Hepatocyte (in vitro differentiated cells): ENCODE measurements around the gene ASTN2. TPM values are rescaled to one million over a fixed set of nuclear protein-coding genes. Genes with fewer than 3 reads are reported as not detected.

ENCODE experiments used
- DNase-seq: peaks from one replicate; pipeline ENCODE4 v3.0.0-alpha.2; 2016; ENCODE audit warnings: low spot score
- H2AFZ ChIP-seq: fragments of 200-600 bp; sonication (generic); 2 replicates; pipeline ENCODE4 v1.6.0; 2016; ENCODE audit warnings: antibody characterized with exemption, mild to moderate bottlenecking
- H3K27ac ChIP-seq: fragments of 200-600 bp; sonication (generic); 2 replicates; pipeline ENCODE4 v1.5.1; 2016; ENCODE audit warnings: mild to moderate bottlenecking
- H3K27me3 ChIP-seq: fragments of 200-600 bp; sonication (generic); 2 replicates; pipeline ENCODE4 v1.6.1; 2016
- H3K36me3 ChIP-seq: fragments of 200-600 bp; sonication (generic); replicated peaks from 2 replicates; pipeline ENCODE4 v1.5.1; 2016; ENCODE audit warnings: low read depth; ENCODE audit not compliant: insufficient read depth
- H3K4me1 ChIP-seq: fragments of 200-600 bp; sonication (generic); 2 replicates; pipeline ENCODE4 v1.5.1; 2016; ENCODE audit warnings: mild to moderate bottlenecking, moderate library complexity; ENCODE audit not compliant: insufficient read depth
- H3K4me2 ChIP-seq: fragments of 200-600 bp; sonication (generic); 2 replicates; pipeline ENCODE4 v1.6.0; 2016
- H3K4me3 ChIP-seq: fragments of 200-600 bp; sonication (generic); 2 replicates; pipeline ENCODE4 v1.5.1; 2016; ENCODE audit warnings: mild to moderate bottlenecking
- H3K79me2 ChIP-seq: fragments of 200-600 bp; sonication (generic); 2 replicates; pipeline ENCODE4 v1.6.0; 2017; ENCODE audit warnings: mild to moderate bottlenecking
- H3K9me2 ChIP-seq: fragments of 200-600 bp; sonication (generic); replicated peaks from 2 replicates; pipeline ENCODE4 v1.6.0; 2017; ENCODE audit warnings: mild to moderate bottlenecking; ENCODE audit not compliant: insufficient read depth
- H3K9me3 ChIP-seq: fragments of 200-600 bp; sonication (generic); 2 replicates; pipeline ENCODE4 v1.5.1; 2016; ENCODE audit warnings: low read depth, mild to moderate bottlenecking
- H4K20me1 ChIP-seq: fragments of 200-600 bp; sonication (generic); 2 replicates; pipeline ENCODE4 v1.6.0; 2016; ENCODE audit warnings: mild to moderate bottlenecking; ENCODE audit not compliant: insufficient read depth, poor library complexity, severe bottlenecking
- EZH2 ChIP-seq: fragments of 200-600 bp; sonication (generic); IDR thresholded peaks from 2 replicates; pipeline ENCODE4 v1.6.1; 2016; ENCODE audit warnings: antibody characterized with exemption, mild to moderate bottlenecking, borderline replicate concordance
- EZH2phosphoT487 ChIP-seq: fragments of 200-600 bp; sonication (generic); IDR thresholded peaks from one replicate; pipeline ENCODE4 v1.6.1; 2018; ENCODE audit warnings: antibody characterized with exemption, mild to moderate bottlenecking, low read depth, moderate library complexity; ENCODE audit not compliant: unreplicated experiment, severe bottlenecking
- WGBS: methylation state at CpG from one replicate; pipeline ENCODE4 v1.1.6; 2016; ENCODE audit warnings: low lambda C conversion rate; ENCODE audit errors: missing lambda C conversion rate; 5-methylcytosine and 5-hydroxymethylcytosine counted together
- polyA plus RNA-seq: library from polyadenylated mRNA; unstranded; fragments of >200 nt; fragmentation: Nextera tagmentation; extraction: Ambion mirVana; gene quantifications from 2 replicates; pipeline ENCODE4 v1.2.1, GENCODE V29; 2016
- total RNA-seq: library from RNA; depleted of rRNA; stranded (reverse); fragments of >200 nt; gene quantifications from 2 replicates; pipeline ENCODE4 v1.2.3, GENCODE V29; 2014
- TF ChIP-seq, protein P1 (sequence below): fragments of 200-600 bp; sonication (generic); IDR thresholded peaks from 2 replicates; pipeline ENCODE4 v1.5.1; 2016; ENCODE audit warnings: antibody characterized with exemption, mild to moderate bottlenecking; ENCODE audit not compliant: poor library complexity

The ASTN2 gene
- total and polyA plus RNA-seq, 2 experiments from 2014 or later = 6.4 to 8.4 TPM

DNA sequence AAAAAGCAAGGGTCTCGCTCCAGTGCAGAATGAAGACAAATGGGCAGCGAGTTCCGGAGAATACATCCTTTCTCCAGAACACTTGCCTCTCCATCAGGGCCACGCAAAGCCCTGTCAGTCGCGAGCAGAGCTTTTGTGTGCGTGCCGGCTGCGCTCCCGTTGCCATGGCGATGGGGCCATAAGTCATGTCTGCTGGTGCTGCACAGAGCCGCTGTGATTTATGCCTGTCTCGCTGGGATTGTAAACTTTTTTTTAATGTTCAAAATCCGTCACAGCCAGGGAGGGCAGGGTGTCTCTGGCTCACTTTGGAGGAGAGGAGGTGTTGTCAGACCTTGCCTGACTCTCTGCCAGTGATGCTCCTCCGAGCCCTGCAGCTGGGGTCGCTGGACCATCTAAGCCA, 455.0 kb downstream of the ASTN2 start:
- no peak overlapping the region for H3K27ac ChIP-seq
- H3K79me2 ChIP-seq = no peaks in the 10 kb centered on the region
- no peak overlapping the region for H2AFZ ChIP-seq
- WGBS = 63% methylated on average over 16 of the region's 16 CpGs
- H4K20me1 ChIP-seq = no peaks in the 10 kb centered on the region
- no peak for TF ChIP-seq EZH2phosphoT487
- TF ChIP-seq, protein P1, sequence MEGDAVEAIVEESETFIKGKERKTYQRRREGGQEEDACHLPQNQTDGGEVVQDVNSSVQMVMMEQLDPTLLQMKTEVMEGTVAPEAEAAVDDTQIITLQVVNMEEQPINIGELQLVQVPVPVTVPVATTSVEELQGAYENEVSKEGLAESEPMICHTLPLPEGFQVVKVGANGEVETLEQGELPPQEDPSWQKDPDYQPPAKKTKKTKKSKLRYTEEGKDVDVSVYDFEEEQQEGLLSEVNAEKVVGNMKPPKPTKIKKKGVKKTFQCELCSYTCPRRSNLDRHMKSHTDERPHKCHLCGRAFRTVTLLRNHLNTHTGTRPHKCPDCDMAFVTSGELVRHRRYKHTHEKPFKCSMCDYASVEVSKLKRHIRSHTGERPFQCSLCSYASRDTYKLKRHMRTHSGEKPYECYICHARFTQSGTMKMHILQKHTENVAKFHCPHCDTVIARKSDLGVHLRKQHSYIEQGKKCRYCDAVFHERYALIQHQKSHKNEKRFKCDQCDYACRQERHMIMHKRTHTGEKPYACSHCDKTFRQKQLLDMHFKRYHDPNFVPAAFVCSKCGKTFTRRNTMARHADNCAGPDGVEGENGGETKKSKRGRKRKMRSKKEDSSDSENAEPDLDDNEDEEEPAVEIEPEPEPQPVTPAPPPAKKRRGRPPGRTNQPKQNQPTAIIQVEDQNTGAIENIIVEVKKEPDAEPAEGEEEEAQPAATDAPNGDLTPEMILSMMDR = no peak
- H3K4me3 ChIP-seq = no peak overlapping the region
- H3K27me3 ChIP-seq = no peaks in the 10 kb centered on the region
- no peaks in the 10 kb centered on the region for H3K9me3 ChIP-seq
- no peaks in the 10 kb centered on the region for H3K36me3 ChIP-seq
- no peaks in the 10 kb centered on the region for H3K9me2 ChIP-seq
- peak; percentile 32 for DNase-seq
- H3K4me1 ChIP-seq = no peaks in the 10 kb centered on the region
- H3K4me2 ChIP-seq = no peak overlapping the region

- no peaks in the 10 kb centered on the region for H3K9me2 ChIP-seq
- no peaks in the 10 kb centered on the region for H3K4me1 ChIP-seq
- no peak overlapping the region for H2AFZ ChIP-seq
- H3K36me3 ChIP-seq = no peaks in the 10 kb centered on the region
- no peaks in the 10 kb centered on the region for H4K20me1 ChIP-seq
- no peaks in the 10 kb centered on the region for H3K27me3 ChIP-seq
- no peak for TF ChIP-seq EZH2phosphoT487
- TF ChIP-seq EZH2 = no peak
- TF ChIP-seq, protein P1 = no peak
- no peak for DNase-seq
- H3K9me3 ChIP-seq = no peaks in the 10 kb centered on the region
- H3K27ac ChIP-seq = no peak overlapping the region
- no peak overlapping the region for H3K4me3 ChIP-seq
- H3K79me2 ChIP-seq = no peaks in the 10 kb centered on the region
- 72% methylated on average over 5 of the region's 5 CpGs for whole genome bisulfite sequencing
- no peak overlapping the region for H3K4me2 ChIP-seq
These were observed 456.0 kb downstream of the ASTN2 start for GRCh38 chr9:116958881-116959280.

GRCh38 chr9:116954731-116955130, 460.1 kb downstream of the ASTN2 start:
- no peaks in the 10 kb centered on the region for H3K4me1 ChIP-seq
- no peak overlapping the region for H3K27ac ChIP-seq
- no peaks in the 10 kb centered on the region for H3K27me3 ChIP-seq
- no peak overlapping the region for H3K4me2 ChIP-seq
- DNase-seq = no peak
- H3K9me3 ChIP-seq = no peaks in the 10 kb centered on the region
- TF ChIP-seq, protein P1 = no peak
- no peak for TF ChIP-seq EZH2phosphoT487
- TF ChIP-seq EZH2 = no peak
- no peaks in the 10 kb centered on the region for H4K20me1 ChIP-seq
- H3K79me2 ChIP-seq = no peaks in the 10 kb centered on the region
- H3K4me3 ChIP-seq = no peak overlapping the region
- H3K9me2 ChIP-seq = no peaks in the 10 kb centered on the region
- H2AFZ ChIP-seq = no peak overlapping the region
- WGBS = 84% methylated on average over 2 of the region's 2 CpGs
- H3K36me3 ChIP-seq = no peaks in the 10 kb centered on the region

- 45% methylated on average over 1 of the region's 1 CpG for WGBS
- TF ChIP-seq, protein P1 = no peak
- TF ChIP-seq EZH2phosphoT487 = no peak
- TF ChIP-seq EZH2 = no peak
- Histone ChIP-seq H3K9me3 (no peaks in the 10 kb centered on the region), H2AFZ (no peak overlapping the region), H3K27me3 (no peaks in the 10 kb centered on the region), H3K79me2 (no peaks in the 10 kb centered on the region), H3K4me1 (no peaks in the 10 kb centered on the region), H3K9me2 (no peaks in the 10 kb centered on the region), H3K27ac (no peak overlapping the region), H3K36me3 (no peaks in the 10 kb centered on the region), H4K20me1 (no peaks in the 10 kb centered on the region), H3K4me3 (no peak overlapping the region), H3K4me2 (no peak overlapping the region)
- no peak for DNase-seq
These were observed 461.6 kb downstream of the ASTN2 start for GRCh38 chr9:116953271-116953670.
